Sciatic nerve (tissue), 2 donors: ENCODE measurements around the gene BUD31. TPM values are rescaled to one million over a fixed set of nuclear protein-coding genes. Genes with fewer than 3 reads are reported as not detected.
"Not testable (repeated sequence)": the region's sequence is repeated elsewhere in the genome, so short reads cannot be mapped to it uniquely, and the experiment has no call there.

Source experiments
- ATAC-seq: fragments of 200-7000 bp; cut with Tn5 transposase; one replicate; pipeline ENCODE4 v1.9.1; 2020; ENCODE audit warnings: mild to moderate bottlenecking, moderate library complexity
- DNase-seq: peaks from one replicate; pipeline ENCODE4 v3.0.0-alpha.2; 2020; ENCODE audit warnings: low spot score
- intact Hi-C: fragments of 100-400 bp; cut with DNase I; formaldehyde crosslinking; loops from one replicate; pipeline ENCODE4 v1.14.2; 2022
- total RNA-seq: library from RNA; stranded (reverse); fragmentation: NEBNext Ultra II Directional; extraction: Animal tissue kit (Norgen Biotek cat#: 25700); gene quantifications from one replicate; pipeline ENCODE4 v1.2.1, GENCODE V29; 2021
- donor health status: DM: no; HTN: no; CAD: no.
- donor health status: DM: no; HTN: no; CAD: no.

Gene BUD31
- total RNA-seq, 1 donor from 2014 or later: 59.2 TPM

DNA sequence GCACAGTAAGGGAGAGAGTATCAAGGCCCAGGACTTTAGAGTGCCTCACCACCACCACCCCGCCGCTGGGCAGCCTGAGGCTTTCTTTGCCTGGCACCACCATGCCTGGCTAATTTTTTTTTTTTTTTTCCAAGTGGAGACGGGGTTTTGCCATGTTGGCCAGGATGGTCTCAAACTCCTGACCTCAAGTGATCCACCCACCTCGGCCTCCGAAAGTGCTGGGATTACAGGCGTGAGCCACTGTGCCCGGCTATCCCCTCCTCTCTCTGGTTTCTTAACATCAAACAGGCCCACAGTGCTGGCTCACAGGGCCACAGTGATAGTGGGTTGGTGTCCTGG lies 29.1 kb upstream of the BUD31 start:
- not testable (repeated sequence) for DNase-seq, ATAC-seq
- intact Hi-C loops: loop anchor here (5.0 kb wide), 1 partner anchor 1293 kb away; the partner anchor contains the start of gene GNB2

DNA sequence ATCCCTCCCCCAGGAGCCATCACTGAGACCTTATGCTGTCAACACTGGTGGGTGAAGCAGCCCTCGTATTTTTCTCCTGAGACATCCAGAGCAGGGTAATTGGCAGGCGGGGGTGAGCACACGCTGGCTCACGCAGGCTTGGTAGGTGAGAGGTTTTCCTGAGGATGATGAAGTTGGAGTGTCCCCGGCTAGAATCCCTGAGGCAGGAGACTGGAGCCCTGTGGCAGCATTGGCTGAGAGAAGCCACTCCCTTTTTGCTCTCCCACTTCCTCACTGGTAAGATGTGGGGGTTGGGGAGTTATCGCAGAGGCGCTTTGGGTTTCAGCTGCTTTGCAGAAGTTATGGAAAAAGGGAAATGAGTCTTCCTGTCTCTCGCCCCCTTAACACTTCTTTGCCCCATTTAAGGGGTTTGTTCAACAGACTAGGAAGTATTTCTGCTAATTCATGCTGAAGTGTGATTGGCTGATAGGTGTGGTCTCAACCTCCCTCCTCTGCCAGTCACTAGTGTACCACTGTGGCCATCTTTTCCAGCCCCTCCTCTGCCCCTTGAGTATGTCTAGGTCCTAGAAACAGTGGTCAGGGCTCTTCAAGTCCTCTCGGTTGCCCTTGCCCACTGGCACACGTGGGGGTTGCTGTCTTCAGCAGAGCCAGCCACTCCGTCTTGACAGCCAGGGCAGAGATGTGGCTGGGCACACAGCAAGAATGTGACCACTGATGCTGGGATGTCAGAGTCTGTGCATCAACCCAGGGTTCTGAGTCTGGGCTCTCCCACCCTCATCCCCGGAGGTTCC lies 28.5 kb upstream of the BUD31 start:
- ATAC-seq: peak; percentile 74
- no peak for DNase-seq
- intact Hi-C loops: no loop called here

DNA sequence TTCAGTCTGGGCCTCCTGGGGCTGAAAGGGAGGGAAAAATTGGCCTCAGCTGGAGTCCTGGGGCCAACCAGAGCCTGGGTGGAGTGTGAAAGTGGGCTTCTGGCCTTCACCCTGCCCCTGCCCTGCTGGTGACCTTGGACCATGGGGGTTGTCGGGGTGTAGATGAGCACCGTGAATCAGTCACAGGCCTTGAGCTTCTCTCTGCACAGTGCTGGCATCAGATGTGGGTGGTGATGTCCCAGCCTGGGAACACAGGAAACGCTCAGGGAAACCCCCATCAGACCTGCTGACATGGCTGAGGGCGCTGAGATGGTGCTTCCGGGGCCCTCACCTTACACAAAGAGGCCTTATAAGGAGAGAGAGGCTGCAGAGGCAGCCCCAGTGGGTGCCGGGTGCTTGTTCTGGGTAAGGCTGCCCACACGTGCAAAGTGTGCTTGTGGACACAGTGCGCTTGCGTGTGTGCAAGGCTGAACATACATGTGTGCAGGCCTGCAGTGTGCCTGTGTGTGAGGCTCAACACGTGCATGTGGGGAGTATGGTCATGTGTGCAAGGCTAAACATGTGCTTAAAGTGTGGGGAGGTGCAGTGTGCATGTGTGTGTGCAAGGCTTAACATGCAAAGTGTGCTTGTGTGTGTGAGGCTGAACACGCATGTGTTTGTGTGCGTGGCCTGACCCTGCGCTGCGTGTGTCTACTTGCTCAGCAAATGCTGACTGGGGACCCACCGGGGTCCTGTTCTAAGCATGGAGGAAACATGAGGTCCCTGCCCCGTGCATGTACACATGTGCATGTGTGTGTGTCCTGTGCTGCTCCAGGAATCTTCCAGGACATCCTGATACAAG lies 27.7 kb upstream of the BUD31 start:
- ATAC-seq: peak; percentile 5
- no peak for DNase-seq
- intact Hi-C loops: no loop called here

GRCh38 chr7:99381664-99382075 lies 27.1 kb upstream of the BUD31 start:
- no peak for DNase-seq
- intact Hi-C loops: no loop called here
- ATAC-seq: no peak

GRCh38 chr7:99383203-99383602 lies 25.6 kb upstream of the BUD31 start:
- DNase-seq (no peak), ATAC-seq (no peak)
- intact Hi-C loops: no loop called here

GRCh38 chr7:99383791-99384370 lies 24.9 kb upstream of the BUD31 start:
- DNase-seq: no peak
- intact Hi-C loops: no loop called here
- ATAC-seq: no peak

DNA sequence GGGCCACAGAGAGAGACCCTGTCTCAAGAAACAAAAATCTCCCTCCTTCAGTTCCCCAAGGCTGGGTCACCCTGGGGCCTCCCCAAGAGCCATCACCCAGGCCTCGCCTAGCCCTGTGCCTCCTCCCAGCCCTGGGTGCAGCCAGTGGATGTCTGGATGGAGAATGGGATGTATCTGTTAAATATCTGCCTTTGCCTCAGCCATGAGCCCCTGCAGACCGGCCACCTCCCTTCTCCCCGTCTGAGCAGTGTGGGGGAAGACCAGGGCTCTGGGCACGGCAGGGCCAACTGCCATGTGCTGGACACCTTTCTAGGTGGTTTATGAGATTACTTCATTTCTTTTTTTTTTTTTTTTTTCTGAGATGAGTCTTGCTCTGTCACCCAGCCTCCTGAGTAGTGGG lies 24.2 kb upstream of the BUD31 start:
- DNase-seq (no peak), ATAC-seq (no peak)
- intact Hi-C loops: no loop called here

- intact Hi-C loops: no loop called here
- no peak for ATAC-seq
- no peak for DNase-seq
Measured at GRCh38 chr7:99385564-99385963, 23.2 kb upstream of the BUD31 start.

- intact Hi-C loops: no loop called here
- ATAC-seq: peak; percentile 44
Measured at GRCh38 chr7:99386584-99387238, 22.1 kb upstream of the BUD31 start.

GRCh38 chr7:99387239-99387635 lies 21.5 kb upstream of the BUD31 start:
- intact Hi-C loops, DNase-seq, ATAC-seq: not testable (repeated sequence)

More at GRCh38 chr7:99386584-99387238, 22.1 kb upstream of the BUD31 start:
- no peak for DNase-seq

DNA sequence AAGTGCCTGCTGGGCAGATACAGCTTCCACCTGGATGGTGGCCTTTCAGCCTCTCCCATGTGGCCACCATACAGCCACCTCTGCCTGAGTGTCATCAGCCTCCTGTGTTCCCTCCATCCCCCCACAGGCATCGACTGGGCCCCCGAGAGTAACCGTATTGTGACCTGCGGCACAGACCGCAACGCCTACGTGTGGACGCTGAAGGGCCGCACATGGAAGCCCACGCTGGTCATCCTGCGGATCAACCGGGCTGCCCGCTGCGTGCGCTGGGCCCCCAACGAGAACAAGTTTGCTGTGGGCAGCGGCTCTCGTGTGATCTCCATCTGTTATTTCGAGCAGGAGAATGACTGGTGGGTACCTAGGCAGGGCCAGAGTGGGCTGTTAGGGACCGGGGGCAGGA lies 20.9 kb upstream of the BUD31 start:
- ATAC-seq (no peak), DNase-seq (no peak)
- intact Hi-C loops: no loop called here

DNA sequence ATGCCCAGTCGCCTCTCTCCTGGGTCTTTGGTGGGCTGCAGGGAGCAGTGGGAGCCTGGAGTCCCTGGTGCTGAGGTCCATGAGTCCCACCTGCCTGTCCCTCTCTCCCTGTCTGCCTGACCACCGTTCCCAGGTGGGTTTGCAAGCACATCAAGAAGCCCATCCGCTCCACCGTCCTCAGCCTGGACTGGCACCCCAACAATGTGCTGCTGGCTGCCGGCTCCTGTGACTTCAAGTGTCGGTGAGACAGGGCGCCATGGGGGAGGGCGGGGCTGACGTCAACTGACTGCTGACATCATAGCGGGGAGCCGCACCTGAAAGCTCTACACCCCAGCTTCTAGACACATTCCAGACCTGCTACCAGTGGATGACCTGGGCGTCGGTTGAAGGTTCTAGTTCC lies 19.0 kb upstream of the BUD31 start:
- ATAC-seq (no peak), DNase-seq (no peak)
- intact Hi-C loops: no loop called here

- intact Hi-C loops: no loop called here
- ATAC-seq (no peak), DNase-seq (no peak)
Measured at GRCh38 chr7:99390941-99391602, 17.7 kb upstream of the BUD31 start.

DNA sequence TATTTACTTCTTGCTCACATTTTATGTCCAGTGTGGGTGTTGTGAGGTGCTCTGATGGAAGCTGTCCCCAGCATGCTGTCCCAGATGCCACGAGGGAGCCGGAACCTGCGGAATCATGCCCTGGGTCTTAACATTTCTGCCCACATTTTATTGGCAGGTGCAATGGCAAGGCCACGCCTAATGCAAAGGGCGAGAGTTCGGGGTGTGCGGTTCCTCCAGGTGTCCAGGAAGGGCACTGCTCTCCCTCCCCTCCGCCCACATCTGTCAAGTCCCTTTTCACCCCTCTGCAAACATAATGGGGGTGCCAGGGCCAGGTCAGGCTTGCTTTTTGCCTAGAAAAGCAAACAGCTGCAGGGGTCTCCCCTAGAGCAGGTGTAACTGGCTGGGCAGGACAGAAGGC lies 16.7 kb upstream of the BUD31 start:
- no peak for ATAC-seq
- intact Hi-C loops: no loop called here

GRCh38 chr7:99392659-99393354 lies 16.0 kb upstream of the BUD31 start:
- intact Hi-C loops: no loop called here

More for the DNA sequence above, 16.7 kb upstream of the BUD31 start:
- no peak for DNase-seq

DNA sequence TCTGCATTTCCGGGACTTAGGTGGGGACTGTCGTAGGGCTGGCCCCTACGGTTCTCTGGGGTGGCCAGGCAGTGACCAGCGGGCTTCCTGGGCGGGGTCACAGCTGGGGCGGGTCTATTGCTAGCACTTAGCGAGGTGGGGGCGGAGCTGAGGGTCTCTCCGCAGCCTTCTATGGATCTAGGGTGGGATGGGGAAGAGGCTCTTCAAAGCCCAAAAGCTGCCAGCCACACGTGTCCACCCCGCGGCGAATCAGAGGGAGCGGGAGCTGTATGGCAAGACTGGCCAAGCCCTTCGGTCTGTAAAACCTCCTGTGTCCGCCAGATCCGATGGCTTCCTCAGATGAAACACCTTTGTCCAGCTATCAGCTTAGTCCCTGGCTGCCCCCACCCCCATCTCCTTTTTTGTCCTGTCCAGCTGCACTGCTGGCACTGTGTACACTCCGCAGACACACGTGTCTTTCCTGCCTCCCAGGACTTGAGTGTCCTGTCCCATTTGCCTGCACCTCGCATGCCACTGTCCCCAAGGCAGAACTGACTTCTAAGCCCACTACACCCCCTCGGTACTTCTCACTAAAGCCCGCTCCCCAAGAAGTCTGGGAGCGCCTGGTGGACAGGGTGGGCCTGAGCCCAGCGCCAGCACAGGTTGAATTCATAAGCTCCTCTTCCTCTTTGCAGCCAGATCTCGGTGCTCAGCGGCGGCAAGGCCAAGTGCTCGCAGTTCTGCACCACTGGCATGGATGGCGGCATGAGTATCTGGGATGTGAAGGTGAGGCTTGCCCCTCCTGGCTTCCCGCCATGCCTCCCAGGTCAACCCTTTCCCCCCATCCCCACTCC lies 15.2 kb upstream of the BUD31 start:
- ATAC-seq (peak; percentile 59), DNase-seq (peak; percentile 77)
- intact Hi-C loops: no loop called here

More at GRCh38 chr7:99392659-99393354, 16.0 kb upstream of the BUD31 start:
- peak; percentile 89 for DNase-seq
- ATAC-seq: peak; percentile 88

GRCh38 chr7:99394188-99394502 lies 14.6 kb upstream of the BUD31 start:
- ATAC-seq (no peak), DNase-seq (no peak)
- intact Hi-C loops: no loop called here
